ENCODE results near the gene SERINC2. TPM values are rescaled to one million over a fixed set of nuclear protein-coding genes. Genes with fewer than 3 reads are reported as not detected.

The SERINC2 gene
- total and polyA plus RNA-seq, 2 experiments from 2014 or later: 20.5 to 23.3 TPM

- TF ChIP-seq EZH2phosphoT487 (IDR thresholded peaks at IDR 0.05; ENCODE audit: unreplicated experiment) (no peak), NANOG (IDR thresholded peaks at IDR 0.05; ENCODE audit: borderline replicate concordance) (no peak), REST (IDR thresholded peaks at IDR 0.05; ENCODE audit: unreplicated experiment) (no peak), CTCF (conservative IDR thresholded peaks at IDR 0.05; ENCODE audit: low read depth in 2 of 2) (no peak), EZH2 (IDR thresholded peaks at IDR 0.05; ENCODE audit: low read depth, unreplicated experiment) (no peak), ZNF462 (CRISPR knock-in tag; IDR thresholded peaks at IDR 0.05) (no peak), JUNB (IDR thresholded peaks at IDR 0.05; ENCODE audit: unreplicated experiment) (no peak), POLR2AphosphoS5 (IDR thresholded peaks at IDR 0.05; ENCODE audit: low read depth) (no peak)
- H3K9me2 ChIP-seq (ENCODE audit: insufficient read depth): 0 out of 2 replicates have a peak, but pooled peaks cover 4% of the 10 kb centered on the region
- no peak overlapping the region for H3K4me3 ChIP-seq
- peaks cover 24% of the 10 kb centered on the region for H3K9me3 Mint-ChIP-seq
- H3K27me3 ChIP-seq (ENCODE audit: insufficient read depth): no peaks in the 10 kb centered on the region
- no peak overlapping the region for H3K4me3 Mint-ChIP-seq
- no peaks in the 10 kb centered on the region for H3F3A ChIP-seq (replicated peaks; ENCODE audit: low read depth)
- no peak overlapping the region for H3K27ac Mint-ChIP-seq
- no peaks in the 10 kb centered on the region for H3K27me3 Mint-ChIP-seq (ENCODE audit: insufficient read depth, low read depth, poor library complexity)
- DNase-seq (ENCODE audit: low spot score): no peak
- peaks cover 5% of the 10 kb centered on the region; the same call in 1 of the 3 replicates for H3K36me3 Mint-ChIP-seq (ENCODE audit: low read depth)
- no peak overlapping the region for H3K4me2 ChIP-seq
- no peak for ATAC-seq
- H3K36me3 ChIP-seq (ENCODE audit: insufficient read depth): no peaks in the 10 kb centered on the region
- H3K27ac ChIP-seq (ENCODE audit: low read depth): no peak overlapping the region
- no peak overlapping the region for H2AFZ ChIP-seq
- peaks cover 3% of the 10 kb centered on the region; the same call in 1 of the 2 replicates for H3K4me1 ChIP-seq (ENCODE audit: insufficient read depth)
- no peaks in the 10 kb centered on the region for H3K79me2 ChIP-seq (replicated peaks; ENCODE audit: insufficient read depth)
- H4K20me1 ChIP-seq (replicated peaks; ENCODE audit: insufficient read depth): no peaks in the 10 kb centered on the region
- H3K4me1 Mint-ChIP-seq: peaks cover 8% of the 10 kb centered on the region
These were observed 65.2 kb downstream of the SERINC2 start for GRCh38 chr1:31478167-31478566.

All from GM23338 (cell line).